Liver (tissue), 9 donors: ENCODE measurements around the gene ABLIM1. TPM values are rescaled to one million over a fixed set of nuclear protein-coding genes. Genes with fewer than 3 reads are reported as not detected.

Source experiments
- DNase-seq: peaks from one replicate; pipeline ENCODE4 v3.0.0-alpha.2; 2017; ENCODE audit warnings: low spot score
- H3K27ac ChIP-seq, 2 donors: one replicate each; pipeline ENCODE4 v1.7.0; 2013; ENCODE audit warnings: inconsistent platforms in 2 of 2, low read length in 2 of 2, control low read depth in 1 of 2, low read depth in 1 of 2, mild to moderate bottlenecking in 1 of 2
- H3K27me3 ChIP-seq, 4 donors: one replicate each; pipeline versions ENCODE4 v1.6.1 to v1.7.0; 2013; ENCODE audit warnings: low read length in 3 of 4, inconsistent platforms in 1 of 4, mild to moderate bottlenecking in 1 of 4, moderate library complexity in 1 of 4; ENCODE audit not compliant: control insufficient read depth in 4 of 4, insufficient read depth in 4 of 4
- H3K36me3 ChIP-seq, 4 donors: one replicate each; pipeline versions ENCODE4 v1.6.1 to v1.7.0; 2013; ENCODE audit warnings: low read length in 3 of 4, mild to moderate bottlenecking in 3 of 4, low read depth in 1 of 4, moderate library complexity in 1 of 4; ENCODE audit not compliant: control insufficient read depth in 4 of 4, insufficient read depth in 3 of 4
- H3K4me1 ChIP-seq, 4 donors: one replicate each; pipeline versions ENCODE4 v1.6.1 to v1.7.0; 2013; ENCODE audit warnings: low read length in 3 of 4, mild to moderate bottlenecking in 3 of 4, moderate library complexity in 1 of 4; ENCODE audit not compliant: control insufficient read depth in 4 of 4, insufficient read depth in 4 of 4
- H3K4me3 ChIP-seq, 3 donors: one replicate each; pipeline versions ENCODE4 v1.6.1 to v1.7.0; 2013; ENCODE audit warnings: low read length in 3 of 3, control low read depth in 1 of 3, low read depth in 1 of 3, mild to moderate bottlenecking in 1 of 3
- H3K9ac ChIP-seq, 2 donors: one replicate each; pipeline ENCODE4 v1.7.0; 2013; ENCODE audit warnings: low read length in 2 of 2, mild to moderate bottlenecking in 2 of 2, moderate library complexity in 2 of 2, control low read depth in 1 of 2, low read depth in 1 of 2
- H3K9me3 ChIP-seq, 4 donors: one replicate each; pipeline versions ENCODE4 v1.6.1 to v1.7.0; 2013; ENCODE audit warnings: low read length in 3 of 4; ENCODE audit not compliant: control insufficient read depth in 4 of 4
- ATF3 ChIP-seq: IDR thresholded peaks from 2 replicates; pipeline ENCODE4 v1.6.1; 2016; ENCODE audit warnings: antibody characterized with exemption
- CTCF ChIP-seq: fragments of 150-350 bp; IDR thresholded peaks from 2 replicates; pipeline ENCODE4 v1.5.1; 2017; ENCODE audit warnings: improper control_type of control experiment, low read depth, low read length; ENCODE audit not compliant: missing input control
- FOXA2 ChIP-seq: IDR thresholded peaks from 2 replicates; pipeline ENCODE4 v1.6.1; 2016; ENCODE audit warnings: antibody characterized with exemption
- GABPA ChIP-seq, 2 donors: IDR thresholded peaks in 1 of 2; conservative IDR thresholded peaks in 1 of 2; 2 replicates each; pipeline ENCODE4 v1.6.1; 2016; ENCODE audit warnings: antibody characterized with exemption in 2 of 2, mild to moderate bottlenecking in 1 of 2, moderate library complexity in 1 of 2
- HNF4G ChIP-seq: IDR thresholded peaks from 2 replicates; pipeline ENCODE4 v1.6.1; 2016; ENCODE audit warnings: antibody characterized with exemption
- JUND ChIP-seq, 2 donors: IDR thresholded peaks; 2 replicates each; pipeline ENCODE4 v1.6.1; 2016; ENCODE audit warnings: antibody characterized with exemption in 2 of 2
- MAX ChIP-seq: IDR thresholded peaks from 2 replicates; pipeline ENCODE4 v1.6.1; 2016; ENCODE audit warnings: antibody characterized with exemption
- NR2F2 ChIP-seq: IDR thresholded peaks from 2 replicates; pipeline ENCODE4 v1.6.1; 2016; ENCODE audit warnings: antibody characterized with exemption
- RAD21 ChIP-seq, 2 donors: IDR thresholded peaks; 2 replicates each; pipeline ENCODE4 v1.6.1; 2016; ENCODE audit warnings: antibody characterized with exemption in 2 of 2, mild to moderate bottlenecking in 2 of 2
- RXRA ChIP-seq, 2 donors: IDR thresholded peaks; 2 replicates each; pipeline ENCODE4 v1.6.1; 2017 to 2018; ENCODE audit warnings: antibody characterized with exemption in 2 of 2, mild to moderate bottlenecking in 1 of 2
- SP1 ChIP-seq: IDR thresholded peaks from 2 replicates; pipeline ENCODE4 v1.6.1; 2018; ENCODE audit warnings: antibody characterized with exemption, mild to moderate bottlenecking
- TAF1 ChIP-seq: conservative IDR thresholded peaks from 2 replicates; pipeline ENCODE4 v1.6.1; 2016; ENCODE audit warnings: antibody characterized with exemption, mild to moderate bottlenecking
- YY1 ChIP-seq: IDR thresholded peaks from 2 replicates; pipeline ENCODE4 v1.6.1; 2016; ENCODE audit warnings: antibody characterized with exemption, mild to moderate bottlenecking
- ZBTB33 ChIP-seq: IDR thresholded peaks from 2 replicates; pipeline ENCODE4 v1.6.1; 2016; ENCODE audit warnings: antibody characterized with exemption
- WGBS: extraction: QIAGEN DNeasy Blood & Tissue Kit; methylation state at CpG from one replicate; pipeline ENCODE4 v1.1.7; 2013; 5-methylcytosine and 5-hydroxymethylcytosine counted together
- polyA plus RNA-seq, 2 donors: library from polyadenylated mRNA; stranded (reverse) in 1 of 2; unstranded in 1 of 2; fragments of 200-250 nt in 1 of 2; fragments of >200 nt in 1 of 2; fragmentation: Nextera tagmentation in 1 of 2; extraction: Ambion mirVana in 1 of 2; gene quantifications; one replicate each; pipeline versions ENCODE4 v1.2.1 to v1.2.3, GENCODE V29; 2013 to 2015
- total RNA-seq, 2 donors: library from RNA; depleted of rRNA; stranded (reverse); fragments of >200 nt; gene quantifications; one replicate each; pipeline ENCODE4 v1.2.3, GENCODE V29; 2014
- TF ChIP-seq, protein P1 (sequence below): IDR thresholded peaks from 2 replicates; pipeline ENCODE4 v1.6.1; 2016; ENCODE audit warnings: antibody characterized with exemption, mild to moderate bottlenecking
- donor health status: healthy.
- donor health status: healthy.
- donor health status: healthy.
- donor health status: healthy.
- donor health status: healthy.

ABLIM1 gene
- total and polyA plus RNA-seq, 4 donors: 10.9 to 31.3 (median 13.1) TPM

- Histone ChIP-seq H3K9me3 (no peaks in the 10 kb centered on the region), H3K4me3 (no peak overlapping the region), H3K36me3 (peaks cover 7 to 35% (median 16%) of the 10 kb centered on the region in 4 donors), H3K27me3 (no peaks in the 10 kb centered on the region), H3K4me1 (no peaks in the 10 kb centered on the region), H3K9ac (no peak overlapping the region), H3K27ac (no peak overlapping the region)
- 85% methylated on average over 2 of the region's 2 CpGs for WGBS
- no peak for DNase-seq
- TF ChIP-seq TAF1 (no peak), GABPA (IDR thresholded peaks at IDR 0.05 in 1 of 2, conservative IDR thresholded peaks at IDR 0.05 in 1 of 2) (no peak), JUND (IDR thresholded peaks at IDR 0.05) (no peak), RAD21 (IDR thresholded peaks at IDR 0.05) (no peak), SP1 (no peak), YY1 (no peak), RXRA (IDR thresholded peaks at IDR 0.05) (no peak), MAX (no peak), ATF3 (no peak), CTCF (no peak), FOXA2 (no peak), ZBTB33 (no peak)
Measured at GRCh38 chr10:114539623-114540022, 118.5 kb downstream of the ABLIM1 start.

DNA sequence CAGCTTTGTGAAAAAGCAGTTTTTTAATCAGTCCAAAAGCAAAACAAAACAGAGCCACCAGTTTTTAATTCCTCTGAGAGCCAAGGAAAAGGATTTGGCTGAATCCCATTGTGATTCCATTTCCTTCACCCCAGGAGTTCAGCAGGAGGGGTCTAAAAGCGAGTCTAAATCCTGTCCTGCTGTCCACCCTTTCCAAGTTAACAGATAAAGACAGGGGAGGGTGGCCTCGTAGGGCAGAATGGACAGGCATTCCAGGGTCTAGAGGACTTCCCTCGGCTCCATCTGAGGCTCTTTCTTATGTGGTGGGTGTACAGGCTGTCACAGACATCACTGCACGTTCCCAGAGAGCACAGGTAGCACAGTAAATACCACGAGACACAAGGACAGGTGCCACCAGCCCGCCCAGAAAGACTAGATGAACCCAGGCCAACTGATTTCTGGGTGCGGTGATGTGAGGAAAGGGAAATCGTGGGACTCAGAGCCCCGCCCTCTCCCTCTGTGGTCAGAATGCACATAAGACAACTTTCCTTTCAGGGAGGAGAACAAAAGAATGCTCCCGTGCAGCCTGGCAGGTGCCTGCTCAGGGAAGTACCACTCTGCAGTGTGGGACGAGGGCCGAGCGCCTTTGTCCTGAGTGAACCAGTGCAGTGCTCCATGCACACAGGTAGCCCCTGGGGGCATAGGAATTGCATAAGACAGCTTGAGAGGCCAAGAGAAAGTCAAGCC is 119.7 kb downstream of the ABLIM1 start:
- Histone ChIP-seq H3K27ac (no peak overlapping the region), H3K9ac (no peak overlapping the region), H3K4me1 (no peaks in the 10 kb centered on the region), H3K27me3 (no peaks in the 10 kb centered on the region), H3K4me3 (no peak overlapping the region), H3K36me3 (peaks cover 0 to 27% (median 8%) of the 10 kb centered on the region in 4 donors), H3K9me3 (no peaks in the 10 kb centered on the region)
- TF ChIP-seq ATF3 (no peak), NR2F2 (no peak), HNF4G (no peak), GABPA (IDR thresholded peaks at IDR 0.05 in 1 of 2, conservative IDR thresholded peaks at IDR 0.05 in 1 of 2) (no peak), TAF1 (no peak), RXRA (IDR thresholded peaks at IDR 0.05) (no peak), YY1 (no peak), FOXA2 (no peak)
- TF ChIP-seq, protein P1, sequence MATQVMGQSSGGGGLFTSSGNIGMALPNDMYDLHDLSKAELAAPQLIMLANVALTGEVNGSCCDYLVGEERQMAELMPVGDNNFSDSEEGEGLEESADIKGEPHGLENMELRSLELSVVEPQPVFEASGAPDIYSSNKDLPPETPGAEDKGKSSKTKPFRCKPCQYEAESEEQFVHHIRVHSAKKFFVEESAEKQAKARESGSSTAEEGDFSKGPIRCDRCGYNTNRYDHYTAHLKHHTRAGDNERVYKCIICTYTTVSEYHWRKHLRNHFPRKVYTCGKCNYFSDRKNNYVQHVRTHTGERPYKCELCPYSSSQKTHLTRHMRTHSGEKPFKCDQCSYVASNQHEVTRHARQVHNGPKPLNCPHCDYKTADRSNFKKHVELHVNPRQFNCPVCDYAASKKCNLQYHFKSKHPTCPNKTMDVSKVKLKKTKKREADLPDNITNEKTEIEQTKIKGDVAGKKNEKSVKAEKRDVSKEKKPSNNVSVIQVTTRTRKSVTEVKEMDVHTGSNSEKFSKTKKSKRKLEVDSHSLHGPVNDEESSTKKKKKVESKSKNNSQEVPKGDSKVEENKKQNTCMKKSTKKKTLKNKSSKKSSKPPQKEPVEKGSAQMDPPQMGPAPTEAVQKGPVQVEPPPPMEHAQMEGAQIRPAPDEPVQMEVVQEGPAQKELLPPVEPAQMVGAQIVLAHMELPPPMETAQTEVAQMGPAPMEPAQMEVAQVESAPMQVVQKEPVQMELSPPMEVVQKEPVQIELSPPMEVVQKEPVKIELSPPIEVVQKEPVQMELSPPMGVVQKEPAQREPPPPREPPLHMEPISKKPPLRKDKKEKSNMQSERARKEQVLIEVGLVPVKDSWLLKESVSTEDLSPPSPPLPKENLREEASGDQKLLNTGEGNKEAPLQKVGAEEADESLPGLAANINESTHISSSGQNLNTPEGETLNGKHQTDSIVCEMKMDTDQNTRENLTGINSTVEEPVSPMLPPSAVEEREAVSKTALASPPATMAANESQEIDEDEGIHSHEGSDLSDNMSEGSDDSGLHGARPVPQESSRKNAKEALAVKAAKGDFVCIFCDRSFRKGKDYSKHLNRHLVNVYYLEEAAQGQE: no peak
- WGBS: 71% methylated on average over 13 of the region's 13 CpGs
- DNase-seq: no peak
